Measurements from ENCODE around the gene KRT83.

The KRT83 gene

GRCh38 chr12:52312086-52312485 is 9.1 kb downstream of the KRT83 start:
- no peaks in the 10 kb centered on the region; the same call in none of the 2 replicates for H3K27me3 ChIP-seq (replicated peaks; ENCODE audit: control insufficient read depth, insufficient read depth, low read length)
- H3K36me3 ChIP-seq (ENCODE audit: control insufficient read depth, insufficient read depth, low read length) = no peaks in the 10 kb centered on the region
- no peak for TF ChIP-seq CTCF (IDR thresholded peaks at IDR 0.05; ENCODE audit: insufficient read depth, low read length, poor library complexity, severe bottlenecking)
- H3K4me3 ChIP-seq (replicated peaks; ENCODE audit: low read depth, low read length) = no peak overlapping the region
- no peak for DNase-seq (ENCODE audit: extremely low read depth, insufficient read length)

- H3K4me3 ChIP-seq (replicated peaks; ENCODE audit: low read depth, low read length) = no peak overlapping the region
- no peaks in the 10 kb centered on the region; the same call in none of the 2 replicates for H3K27me3 ChIP-seq (replicated peaks; ENCODE audit: control insufficient read depth, insufficient read depth, low read length)
- DNase-seq (ENCODE audit: extremely low read depth, insufficient read length) = no peak
- TF ChIP-seq CTCF (IDR thresholded peaks at IDR 0.05; ENCODE audit: insufficient read depth, low read length, poor library complexity, severe bottlenecking) = no peak
- no peaks in the 10 kb centered on the region for H3K36me3 ChIP-seq (ENCODE audit: control insufficient read depth, insufficient read depth, low read length)
These were observed 9.9 kb downstream of the KRT83 start for GRCh38 chr12:52311285-52311648.

- no peak for TF ChIP-seq CTCF (IDR thresholded peaks at IDR 0.05; ENCODE audit: insufficient read depth, low read length, poor library complexity, severe bottlenecking)
- Histone ChIP-seq H3K36me3 (ENCODE audit: control insufficient read depth, insufficient read depth, low read length) (no peaks in the 10 kb centered on the region), H3K4me3 (replicated peaks; ENCODE audit: low read depth, low read length) (no peak overlapping the region), H3K27me3 (replicated peaks; ENCODE audit: control insufficient read depth, insufficient read depth, low read length) (no peaks in the 10 kb centered on the region; the same call in none of the 2 replicates)
- no peak for DNase-seq (ENCODE audit: extremely low read depth, insufficient read length)
These were observed 10.4 kb downstream of the KRT83 start for GRCh38 chr12:52310622-52311284.

- no peak overlapping the region; the same call in 1 of the 2 replicates for H3K4me3 ChIP-seq (replicated peaks; ENCODE audit: low read depth, low read length)
- H3K36me3 ChIP-seq (ENCODE audit: control insufficient read depth, insufficient read depth, low read length) = no peaks in the 10 kb centered on the region
- DNase-seq (ENCODE audit: extremely low read depth, insufficient read length) = no peak
- no peaks in the 10 kb centered on the region; the same call in none of the 2 replicates for H3K27me3 ChIP-seq (replicated peaks; ENCODE audit: control insufficient read depth, insufficient read depth, low read length)
- no peak for TF ChIP-seq CTCF (IDR thresholded peaks at IDR 0.05; ENCODE audit: insufficient read depth, low read length, poor library complexity, severe bottlenecking)
These were observed 12.3 kb downstream of the KRT83 start for GRCh38 chr12:52308806-52309425.

- DNase-seq (ENCODE audit: extremely low read depth, insufficient read length) = peak; percentile 68
- Histone ChIP-seq H3K27me3 (replicated peaks; ENCODE audit: control insufficient read depth, insufficient read depth, low read length) (no peaks in the 10 kb centered on the region; the same call in none of the 2 replicates), H3K4me3 (replicated peaks; ENCODE audit: low read depth, low read length) (peak overlapping the region; percentile 41), H3K36me3 (ENCODE audit: control insufficient read depth, insufficient read depth, low read length) (no peaks in the 10 kb centered on the region)
- TF ChIP-seq CTCF (IDR thresholded peaks at IDR 0.05; ENCODE audit: insufficient read depth, low read length, poor library complexity, severe bottlenecking) = peak; percentile 4
These were observed 13.1 kb downstream of the KRT83 start for GRCh38 chr12:52307836-52308805.

Measured in GM06990 (cell line).